Measurements from ENCODE around the gene GET3. TPM values are rescaled to one million over a fixed set of nuclear protein-coding genes. Genes with fewer than 3 reads are reported as not detected.

The GET3 gene
- total RNA-seq, 3 donors from 2014 or later (not counting 1 experiment from before 2014, with no cell fraction given) = 42.2 to 51.3 (median 44.2) TPM

DNA sequence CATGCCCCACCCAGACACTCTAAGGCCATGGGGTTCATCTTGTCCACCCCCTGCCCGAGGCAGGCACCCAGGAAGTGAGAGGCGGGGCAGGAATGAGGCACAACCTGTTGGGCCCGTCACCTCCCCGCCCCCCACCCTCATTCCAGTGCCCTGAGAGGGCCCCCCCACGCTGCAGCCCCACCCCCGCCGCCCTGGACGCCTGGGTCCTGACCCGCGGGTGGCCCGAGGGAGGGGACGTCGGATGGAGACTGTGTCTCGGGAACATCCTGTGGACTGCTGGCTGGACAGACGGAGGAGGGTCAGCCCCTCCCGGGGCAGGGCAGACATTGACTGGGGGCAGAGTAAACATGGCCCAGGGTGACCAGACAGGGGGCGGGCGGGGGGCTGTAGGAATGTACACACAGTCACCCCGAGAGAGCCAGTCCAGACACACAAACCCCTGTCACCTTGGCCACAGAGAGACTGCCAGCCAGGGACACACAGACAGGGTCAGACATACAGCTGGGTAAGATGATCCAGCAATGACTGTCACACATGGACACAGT lies 46.6 kb downstream of the GET3 start:
- H3K36me3 ChIP-seq (ENCODE audit: control insufficient read depth, insufficient read depth, low read length) = no peaks in the 10 kb centered on the region
- no peaks in the 10 kb centered on the region for H3K27me3 ChIP-seq (ENCODE audit: control insufficient read depth, insufficient read depth, low read length)
- peak overlapping the region; percentile 17 for H3K4me3 Mint-ChIP-seq
- no peaks in the 10 kb centered on the region for H3K9me3 ChIP-seq (ENCODE audit: control insufficient read depth, insufficient read depth, low read length)
- TF ChIP-seq, protein P1, sequence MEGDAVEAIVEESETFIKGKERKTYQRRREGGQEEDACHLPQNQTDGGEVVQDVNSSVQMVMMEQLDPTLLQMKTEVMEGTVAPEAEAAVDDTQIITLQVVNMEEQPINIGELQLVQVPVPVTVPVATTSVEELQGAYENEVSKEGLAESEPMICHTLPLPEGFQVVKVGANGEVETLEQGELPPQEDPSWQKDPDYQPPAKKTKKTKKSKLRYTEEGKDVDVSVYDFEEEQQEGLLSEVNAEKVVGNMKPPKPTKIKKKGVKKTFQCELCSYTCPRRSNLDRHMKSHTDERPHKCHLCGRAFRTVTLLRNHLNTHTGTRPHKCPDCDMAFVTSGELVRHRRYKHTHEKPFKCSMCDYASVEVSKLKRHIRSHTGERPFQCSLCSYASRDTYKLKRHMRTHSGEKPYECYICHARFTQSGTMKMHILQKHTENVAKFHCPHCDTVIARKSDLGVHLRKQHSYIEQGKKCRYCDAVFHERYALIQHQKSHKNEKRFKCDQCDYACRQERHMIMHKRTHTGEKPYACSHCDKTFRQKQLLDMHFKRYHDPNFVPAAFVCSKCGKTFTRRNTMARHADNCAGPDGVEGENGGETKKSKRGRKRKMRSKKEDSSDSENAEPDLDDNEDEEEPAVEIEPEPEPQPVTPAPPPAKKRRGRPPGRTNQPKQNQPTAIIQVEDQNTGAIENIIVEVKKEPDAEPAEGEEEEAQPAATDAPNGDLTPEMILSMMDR (IDR thresholded peaks at IDR 0.05) = no peak
- H3K4me3 ChIP-seq (ENCODE audit: low read length) = no peak overlapping the region
- peak overlapping the region; percentile 98 for H3K27ac ChIP-seq (ENCODE audit: low read length)
- no peaks in the 10 kb centered on the region for H3K9me3 Mint-ChIP-seq
- H3K4me1 ChIP-seq (ENCODE audit: control insufficient read depth, insufficient read depth, low read length) = peaks cover 77% of the 10 kb centered on the region
- no peaks in the 10 kb centered on the region for H3K27me3 Mint-ChIP-seq (ENCODE audit: low read depth in 2 of 2)
- intact Hi-C loops (cut with micrococcal nuclease) = loop anchor here (10.0 kb wide), 1 partner anchor 261 kb away; no protein-coding TSS in a partner anchor
- H3K27ac Mint-ChIP-seq = peak overlapping the region in 1 of 2 donors; percentile 19
- H3K4me1 Mint-ChIP-seq = peaks cover 7 to 19% of the 10 kb centered on the region in 2 donors
- H3K36me3 Mint-ChIP-seq = no peaks in the 10 kb centered on the region
- 63% methylated on average over 17 of the region's 19 CpGs for WGBS (ENCODE audit: insufficient coverage)
- DNase-seq (no peak), ATAC-seq (no peak)

DNA sequence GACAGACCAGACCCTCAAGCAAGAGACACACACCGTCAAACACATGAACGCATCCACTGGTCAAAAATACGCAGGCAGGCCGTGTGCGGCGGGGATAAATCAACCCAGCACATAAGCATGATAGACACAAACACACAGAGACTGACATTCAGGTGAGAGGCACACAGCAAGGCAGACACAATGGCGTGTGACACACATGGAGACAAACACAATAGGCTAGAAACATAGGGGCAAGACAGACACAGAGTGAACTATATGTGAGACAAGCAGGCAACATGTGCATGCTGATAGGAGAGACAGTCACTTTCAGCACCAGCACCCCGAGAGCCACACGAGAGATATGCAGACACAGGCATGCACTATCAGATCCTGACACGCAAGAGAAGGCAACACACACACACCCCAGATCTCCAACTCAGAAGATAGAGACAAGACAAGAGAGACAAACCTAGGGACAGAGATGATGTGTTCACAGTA lies 47.1 kb downstream of the GET3 start:
- no peaks in the 10 kb centered on the region for H3K27me3 Mint-ChIP-seq (ENCODE audit: low read depth in 2 of 2)
- ATAC-seq = no peak
- H3K27me3 ChIP-seq (ENCODE audit: control insufficient read depth, insufficient read depth, low read length) = no peaks in the 10 kb centered on the region
- H3K27ac Mint-ChIP-seq = no peak overlapping the region
- DNase-seq = peak in 1 of 2 donors; percentile 75
- WGBS (ENCODE audit: insufficient coverage) = 81% methylated on average over 10 of the region's 10 CpGs
- H3K9me3 Mint-ChIP-seq = no peaks in the 10 kb centered on the region
- H3K36me3 Mint-ChIP-seq = no peaks in the 10 kb centered on the region
- H3K27ac ChIP-seq (ENCODE audit: low read length) = peak overlapping the region; percentile 98
- no peak overlapping the region for H3K4me3 Mint-ChIP-seq
- H3K4me1 ChIP-seq (ENCODE audit: control insufficient read depth, insufficient read depth, low read length) = peaks cover 77% of the 10 kb centered on the region
- H3K9me3 ChIP-seq (ENCODE audit: control insufficient read depth, insufficient read depth, low read length) = no peaks in the 10 kb centered on the region
- intact Hi-C loops (cut with micrococcal nuclease) = loop anchor here (10.0 kb wide), 1 partner anchor 260 kb away; no protein-coding TSS in a partner anchor
- H3K4me3 ChIP-seq (ENCODE audit: low read length) = no peak overlapping the region
- peaks cover 11 to 19% of the 10 kb centered on the region in 2 donors for H3K4me1 Mint-ChIP-seq
- TF ChIP-seq, protein P1 (IDR thresholded peaks at IDR 0.05) = no peak
- no peaks in the 10 kb centered on the region for H3K36me3 ChIP-seq (ENCODE audit: control insufficient read depth, insufficient read depth, low read length)

DNA sequence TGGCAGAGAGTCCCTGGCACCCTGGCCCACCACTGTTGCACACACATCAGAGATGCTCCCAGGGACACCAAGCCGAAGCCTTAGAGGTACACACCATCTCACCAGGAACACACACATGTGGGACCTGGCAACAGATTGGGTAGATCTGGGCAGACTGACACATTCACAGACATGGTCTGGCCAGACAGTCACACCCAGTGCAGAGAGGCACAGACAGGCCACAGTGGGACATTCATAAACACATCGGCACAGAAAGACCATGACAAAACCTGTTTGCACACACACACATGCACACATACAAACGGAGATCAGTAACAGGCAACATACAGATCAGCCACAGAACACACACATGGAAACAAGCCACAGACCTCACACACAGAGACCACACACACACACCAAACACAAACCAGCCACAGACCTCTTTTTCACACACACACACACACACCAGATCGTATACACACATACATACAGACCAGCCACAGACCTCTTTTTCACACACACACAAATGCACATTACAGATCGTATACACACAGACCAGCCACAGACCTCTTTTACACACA lies 47.7 kb downstream of the GET3 start:
- intact Hi-C loops (cut with micrococcal nuclease) = loop anchor here (5.0 to 10.0 kb wide), 2 partner anchors 260 to 317 kb away; partner anchors contain the start of gene LYL1
- TF ChIP-seq, protein P1 (IDR thresholded peaks at IDR 0.05) = no peak
- Mint-ChIP-seq H3K27ac (no peak overlapping the region), H3K9me3 (no peaks in the 10 kb centered on the region), H3K4me1 (peaks cover 11 to 20% of the 10 kb centered on the region in 2 donors), H3K27me3 (ENCODE audit: low read depth in 2 of 2) (no peaks in the 10 kb centered on the region), H3K36me3 (no peaks in the 10 kb centered on the region), H3K4me3 (no peak overlapping the region)
- DNase-seq = peak; percentile 68 to 83
- 25% methylated on average over 5 of the region's 5 CpGs for WGBS (ENCODE audit: insufficient coverage)
- peak overlapping the region; percentile 98 for H3K27ac ChIP-seq (ENCODE audit: low read length)
- ATAC-seq = peak; percentile 17 to 23 (median 23)
- no peaks in the 10 kb centered on the region for H3K27me3 ChIP-seq (ENCODE audit: control insufficient read depth, insufficient read depth, low read length)
- H3K4me3 ChIP-seq (ENCODE audit: low read length) = no peak overlapping the region
- no peaks in the 10 kb centered on the region for H3K9me3 ChIP-seq (ENCODE audit: control insufficient read depth, insufficient read depth, low read length)
- H3K4me1 ChIP-seq (ENCODE audit: control insufficient read depth, insufficient read depth, low read length) = peaks cover 72% of the 10 kb centered on the region
- H3K36me3 ChIP-seq (ENCODE audit: control insufficient read depth, insufficient read depth, low read length) = no peaks in the 10 kb centered on the region

Data from natural killer cell (primary cell).